Gastroesophageal sphincter (tissue), 3 donors: ENCODE results near the gene DRGX.

Experiments used
- CTCF ChIP-seq, 4 experiments: fragments of 200-600 bp in 2 of 4; fragments of 450-650 bp in 2 of 4; sonication (generic) in 1 of 4; IDR thresholded peaks; one replicate each; pipeline ENCODE4 v1.5.1; 2017 to 2019; ENCODE audit warnings: antibody characterized with exemption in 4 of 4, mild to moderate bottlenecking in 2 of 4, moderate library complexity in 2 of 4
- POLR2A ChIP-seq, 2 donors: fragments of 450-650 bp; IDR thresholded peaks; one replicate each; pipeline ENCODE4 v1.6.1; 2017; ENCODE audit warnings: antibody characterized with exemption in 2 of 2, mild to moderate bottlenecking in 2 of 2, moderate library complexity in 1 of 2

GRCh38 chr10:49318755-49319154, 77.1 kb downstream of the DRGX start:
- TF ChIP-seq CTCF (IDR thresholded peaks at IDR 0.05) = no peak
- no peak for TF ChIP-seq POLR2A (IDR thresholded peaks at IDR 0.05)
